ENCODE data around the gene ABL2. TPM values are rescaled to one million over a fixed set of nuclear protein-coding genes. Genes with fewer than 3 reads are reported as not detected.

The ABL2 gene
- total and polyA plus RNA-seq, 9 of the 15 experiments (the other 6 are each of a cell fraction or from before 2014, with no cell fraction given): 1.4 to 15.0 (median 8.6) TPM

- H3K79me2 ChIP-seq (ENCODE audit: control insufficient read depth, insufficient read depth, low read length): peaks cover 29% of the 10 kb centered on the region
- H3K27me3 ChIP-seq (ENCODE audit: control insufficient read depth in 2 of 2, insufficient read depth in 2 of 2, low read length in 2 of 2): no peaks in the 10 kb centered on the region
- peaks cover 26% of the 10 kb centered on the region; the same call in 2 of the 3 replicates for H3K36me3 ChIP-seq (ENCODE audit: control insufficient read depth, insufficient read depth, low read length)
- no peaks in the 10 kb centered on the region for H3K9me1 ChIP-seq (ENCODE audit: control insufficient read depth, insufficient read depth, low read length)
- FAIRE-seq: peak; percentile 65
- POLR2A ChIA-PET: interaction anchor here (0.8 to 1.7 kb wide), 7 partner anchors 11 to 65 kb away, joined by 3 to 6 read pairs (median 4); no protein-coding TSS in a partner anchor
- no TSS peak for BruUV-seq (replicated peaks)
- CTCF ChIA-PET (ENCODE audit: low intra/inter-chr PET ratio): interaction anchor here (0.5 to 1.0 kb wide), 3 partner anchors 111 to 1091 kb away, joined by 3 read pairs; no protein-coding TSS in a partner anchor
- ATAC-seq: peak; percentile 91
- intact Hi-C loops (cut with micrococcal nuclease) (loop anchor here (1.0 to 10.0 kb wide), 6 partner anchors 35 to 733 kb away; no protein-coding TSS in a partner anchor), in situ Hi-C loops (cut with MboI) (loop anchor here (10.0 kb wide), 1 partner anchor 283 kb away; the partner anchor contains the start of gene AXDND1)
- peak within 1 kb of the TSS; percentile 78 for H3K27ac ChIP-seq (ENCODE audit: extremely low read depth, low read depth, low read length)
- H4K20me1 ChIP-seq (replicated peaks; ENCODE audit: control insufficient read depth, insufficient read depth, low read length): no peaks in the 10 kb centered on the region
- no peaks in the 10 kb centered on the region for H3K9me3 ChIP-seq (replicated peaks; ENCODE audit: control insufficient read depth, insufficient read depth, low read depth, low read length)
- WGBS (ENCODE audit: insufficient coverage, low coverage, missing lambda C conversion rate): under 1% methylated on average over 49 of the region's 51 CpGs
- H3K4me1 ChIP-seq (replicated peaks in 1 of 2; ENCODE audit: control insufficient read depth in 2 of 2, insufficient read depth in 2 of 2, low read length in 2 of 2): peaks cover 17 to 22% of the 10 kb centered on the region in 2 experiments; a peak in 4 of 5 replicates
- peak within 1 kb of the TSS; percentile 96 for H2AFZ ChIP-seq (ENCODE audit: low read depth, low read length)
- peak within 1 kb of the TSS; percentile 78 to 99 for H3K9ac ChIP-seq (ENCODE audit: insufficient read depth in 1 of 2, low read depth in 2 of 2, low read length in 2 of 2)
- peak; percentile 93 to 95 (median 94) for DNase-seq (ENCODE audit: extremely low read depth in 1 of 4, low spot score in 3 of 4)
- H3K4me2 ChIP-seq (ENCODE audit: insufficient read depth, low read length): peak within 1 kb of the TSS; percentile 92
- H3K4me3 ChIP-seq: peak within 1 kb of the TSS; percentile 63
- peak; percentile 5 for TF ChIP-seq HNRNPLL (IDR thresholded peaks at IDR 0.05; ENCODE audit: low read depth, low read length, poor library complexity, severe bottlenecking)
- TF ChIP-seq ZNF133 (CRISPR knock-in tag; IDR thresholded peaks at IDR 0.05): no peak
- TF ChIP-seq ZNF175 (CRISPR knock-in tag; IDR thresholded peaks at IDR 0.05; ENCODE audit: low read depth): no peak
- TF ChIP-seq COPS2 (conservative IDR thresholded peaks at IDR 0.05): no peak
- no peak for TF ChIP-seq POLR2AphosphoS5 (IDR thresholded peaks at IDR 0.05; ENCODE audit: control insufficient read depth, insufficient read depth, low read depth, low read length)
- TF ChIP-seq MXD1 (CRISPR knock-in tag; IDR thresholded peaks at IDR 0.05; ENCODE audit: borderline replicate concordance, poor library complexity, severe bottlenecking): no peak
- peak in 1 of 2 experiments; percentile 66; a peak in 2 of 4 replicates for TF ChIP-seq FOXA3 (CRISPR knock-in tag; conservative IDR thresholded peaks at IDR 0.05 in 1 of 2, IDR thresholded peaks at IDR 0.05 in 1 of 2)
- no peak for TF ChIP-seq ZFP1 (CRISPR knock-in tag; IDR thresholded peaks at IDR 0.05)
- TF ChIP-seq ELF4 (CRISPR knock-in tag; IDR thresholded peaks at IDR 0.05): no peak
- TF ChIP-seq EZH2 (IDR thresholded peaks at IDR 0.05; ENCODE audit: borderline replicate concordance, low read depth, low read length): no peak
- TF ChIP-seq RBM39 (optimal IDR thresholded peaks at IDR 0.05; ENCODE audit: low read depth, low read length): no peak
- peak; percentile 96 for TF ChIP-seq ATF6 (CRISPR knock-in tag; IDR thresholded peaks at IDR 0.05)
- TF ChIP-seq YBX1 (IDR thresholded peaks at IDR 0.05): no peak
- TF ChIP-seq EP400 (IDR thresholded peaks at IDR 0.05): peak; percentile 72
- no peak for TF ChIP-seq ATF1 (CRISPR knock-in tag; IDR thresholded peaks at IDR 0.05)
- peak; percentile 49 for TF ChIP-seq ATF1 (tag; IDR thresholded peaks at IDR 0.05)
- no peak; the same call in 1 of the 2 replicates for TF ChIP-seq ZBTB7A (IDR thresholded peaks at IDR 0.05; ENCODE audit: borderline replicate concordance, control insufficient read depth, low read depth, low read length)
- peak; percentile 67 for TF ChIP-seq GABPA (tag; conservative IDR thresholded peaks at IDR 0.05; ENCODE audit: low read depth)
- no peak for TF ChIP-seq SRSF3 (IDR thresholded peaks at IDR 0.05; ENCODE audit: insufficient read depth, low read length)
- TF ChIP-seq FOXJ2 (tag; IDR thresholded peaks at IDR 0.05): no peak
Measured at GRCh38 chr1:179081687-179082332, 147.7 kb downstream of the ABL2 start, which contains the start of gene TOR3A. TSS of gene TOR3A (plus strand) at chr1:179082070. CDS start at chr1:179082129, 59 bp downstream.
